Panc1 (cell line): ENCODE data around the gene ZFAND2B. TPM values are rescaled to one million over a fixed set of nuclear protein-coding genes. Genes with fewer than 3 reads are reported as not detected.

Experiments used
- ATAC-seq: fragments of 200-7000 bp; cut with Tn5 transposase; 2 replicates; pipeline ENCODE4 v1.9.1; 2020; ENCODE audit warnings: mild to moderate bottlenecking, moderate library complexity
- BruUV-seq: library from RNA; stranded (reverse); fragments of 400-500 nt; replicated peaks from 2 replicates; lab custom pipeline; 2021; lab: Mats Ljungman, UMichigan
- CTCF ChIA-PET: fragments of 300-600 bp; sonication (Branson Sonifier 250); formaldehyde crosslinking; loops from one replicate; lab custom pipeline; 2022; ENCODE audit warnings: antibody characterized with exemption; lab: Charles Lee
- POLR2A ChIA-PET: fragments of 300-600 bp; sonication (Branson Sonifier 250); formaldehyde crosslinking; loops from one replicate; lab custom pipeline; 2022; ENCODE audit warnings: antibody characterized with exemption; lab: Charles Lee
- DNase-seq: peaks from one replicate; pipeline ENCODE4 v3.0.0-alpha.2; 2010; ENCODE audit warnings: low read depth, low spot score
- H3K27ac ChIP-seq: 2 replicates; pipeline ENCODE4 v1.5.1; 2011; ENCODE audit warnings: mild to moderate bottlenecking, low read length, inconsistent platforms
- H3K27me3 ChIP-seq: fragments of 200-500 bp; sonication (Bioruptor generic); 2 replicates; pipeline ENCODE4 v1.6.0; 2014; ENCODE audit warnings: low read length, inconsistent platforms; ENCODE audit not compliant: control insufficient read depth, insufficient read depth
- H3K36me3 ChIP-seq: fragments of 200-500 bp; sonication (Bioruptor generic); 2 replicates; pipeline ENCODE4 v1.5.1; 2014; ENCODE audit warnings: inconsistent platforms, mild to moderate bottlenecking, low read length, moderate library complexity; ENCODE audit not compliant: control insufficient read depth, insufficient read depth
- H3K4me1 ChIP-seq: 2 replicates; pipeline ENCODE4 v1.5.1; 2011; ENCODE audit warnings: inconsistent platforms, mild to moderate bottlenecking, low read length, moderate library complexity; ENCODE audit not compliant: control insufficient read depth, insufficient read depth
- H3K4me3 ChIP-seq, 2 experiments: 2 replicates each; pipeline ENCODE4 v1.5.1; 2011 to 2012; ENCODE audit warnings: low read depth in 2 of 2, low read length in 2 of 2, mild to moderate bottlenecking in 2 of 2, inconsistent platforms in 1 of 2, moderate library complexity in 1 of 2
- H3K9me3 ChIP-seq: fragments of 200-500 bp; sonication (Bioruptor generic); 2 replicates; pipeline ENCODE4 v1.5.1; 2014; ENCODE audit warnings: low read depth, mild to moderate bottlenecking, inconsistent platforms, low read length, moderate library complexity; ENCODE audit not compliant: control insufficient read depth, insufficient read depth
- POLR2AphosphoS5 ChIP-seq: IDR thresholded peaks from 2 replicates; pipeline ENCODE4 v1.6.1; 2012; ENCODE audit warnings: mild to moderate bottlenecking, low read depth, low read length, moderate library complexity
- REST ChIP-seq, 2 experiments: IDR thresholded peaks; 2 replicates each; pipeline ENCODE4 v1.6.1; 2011 to 2012; ENCODE audit warnings: low read depth in 2 of 2, control low read depth in 1 of 2, low read length in 1 of 2, mild to moderate bottlenecking in 1 of 2, moderate library complexity in 1 of 2; ENCODE audit not compliant: insufficient read depth in 1 of 2
- SIN3A ChIP-seq: IDR thresholded peaks from 2 replicates; pipeline ENCODE4 v1.6.1; 2012; ENCODE audit warnings: low read depth, mild to moderate bottlenecking, low read length, moderate library complexity, borderline replicate concordance; ENCODE audit not compliant: insufficient read depth
- TCF7L2 ChIP-seq: IDR thresholded peaks from 2 replicates; pipeline ENCODE4 v1.6.1; 2011; ENCODE audit warnings: mild to moderate bottlenecking, low read depth, low read length, inconsistent platforms
- in situ Hi-C: cut with HindIII; loops from 2 replicates; pipeline ENCODE4 v1.10.0; 2016; ENCODE audit warnings: low sequenced_read_pairs, low pct_unique_long_range_greater_than_20kb
- intact Hi-C: fragments of 100-400 bp; cut with micrococcal nuclease; formaldehyde crosslinking; loops from one replicate; pipeline ENCODE4 v1.10.0; 2022; ENCODE audit not compliant: unreplicated experiment
- total RNA-seq: library from RNA; stranded (reverse); gene quantifications from one replicate; pipeline ENCODE4 v1.2.1, GENCODE V29; 2021; ENCODE audit not compliant: unreplicated experiment
- TF ChIP-seq, protein P1 (sequence below): fragments of 450-650 bp; IDR thresholded peaks from 2 replicates; pipeline ENCODE4 v1.5.1; 2017; ENCODE audit warnings: mild to moderate bottlenecking

The ZFAND2B gene
- total RNA-seq, 1 experiment from 2014 or later, result 43.2 TPM

GRCh38 chr2:219183151-219183772 is 23.3 kb upstream of the ZFAND2B start:
- Histone ChIP-seq H3K4me3 (no peak overlapping the region), H3K9me3 (no peaks in the 10 kb centered on the region), H3K4me1 (peaks cover 10% of the 10 kb centered on the region), H3K27me3 (no peaks in the 10 kb centered on the region), H3K36me3 (peaks cover 25% of the 10 kb centered on the region), H3K27ac (no peak overlapping the region)
- CTCF ChIA-PET, result no interaction called here
- POLR2A ChIA-PET, result interaction anchor here (0.6 kb wide), 1 partner anchor 243 kb away, joined by 17 read pairs; no protein-coding TSS in a partner anchor
- intact Hi-C loops, result no loop called here
- BruUV-seq, result TSS peak; percentile 20
- in situ Hi-C loops, result no loop called here
- ATAC-seq (no peak), DNase-seq (no peak)
- no peak for TF ChIP-seq SIN3A
- no peak for TF ChIP-seq POLR2AphosphoS5
- TF ChIP-seq REST (IDR thresholded peaks at IDR 0.05; ENCODE audit: insufficient read depth in 1 of 2, low read depth in 2 of 2, low read length in 1 of 2), result no peak
- no peak for TF ChIP-seq TCF7L2
- TF ChIP-seq, protein P1, sequence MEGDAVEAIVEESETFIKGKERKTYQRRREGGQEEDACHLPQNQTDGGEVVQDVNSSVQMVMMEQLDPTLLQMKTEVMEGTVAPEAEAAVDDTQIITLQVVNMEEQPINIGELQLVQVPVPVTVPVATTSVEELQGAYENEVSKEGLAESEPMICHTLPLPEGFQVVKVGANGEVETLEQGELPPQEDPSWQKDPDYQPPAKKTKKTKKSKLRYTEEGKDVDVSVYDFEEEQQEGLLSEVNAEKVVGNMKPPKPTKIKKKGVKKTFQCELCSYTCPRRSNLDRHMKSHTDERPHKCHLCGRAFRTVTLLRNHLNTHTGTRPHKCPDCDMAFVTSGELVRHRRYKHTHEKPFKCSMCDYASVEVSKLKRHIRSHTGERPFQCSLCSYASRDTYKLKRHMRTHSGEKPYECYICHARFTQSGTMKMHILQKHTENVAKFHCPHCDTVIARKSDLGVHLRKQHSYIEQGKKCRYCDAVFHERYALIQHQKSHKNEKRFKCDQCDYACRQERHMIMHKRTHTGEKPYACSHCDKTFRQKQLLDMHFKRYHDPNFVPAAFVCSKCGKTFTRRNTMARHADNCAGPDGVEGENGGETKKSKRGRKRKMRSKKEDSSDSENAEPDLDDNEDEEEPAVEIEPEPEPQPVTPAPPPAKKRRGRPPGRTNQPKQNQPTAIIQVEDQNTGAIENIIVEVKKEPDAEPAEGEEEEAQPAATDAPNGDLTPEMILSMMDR, result no peak

DNA sequence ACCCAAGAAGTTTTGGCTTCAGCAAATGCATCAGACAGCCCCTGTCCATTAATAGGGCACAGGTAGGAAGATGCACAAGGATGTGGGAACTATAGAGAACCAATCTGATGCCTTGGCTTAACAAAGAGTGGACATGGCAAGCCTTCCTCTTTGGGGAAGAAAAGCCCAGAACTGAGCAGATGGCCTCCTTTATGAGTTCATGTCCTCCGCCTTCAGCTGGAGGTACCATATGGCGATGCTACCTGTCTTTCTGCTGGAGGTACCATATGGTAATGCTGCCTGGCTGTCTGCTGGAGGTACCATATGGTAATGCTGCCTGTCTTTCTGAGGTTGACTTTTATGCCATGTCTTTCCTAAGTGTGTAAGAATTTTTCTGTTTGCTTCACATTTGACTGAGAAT is 22.5 kb upstream of the ZFAND2B start:
- H3K9me3 ChIP-seq, result no peaks in the 10 kb centered on the region
- ChIA-PET POLR2A (no interaction called here), CTCF (no interaction called here)
- H3K4me3 ChIP-seq, result no peak overlapping the region
- no peak for ATAC-seq
- no TSS peak for BruUV-seq
- H3K36me3 ChIP-seq, result peaks cover 25% of the 10 kb centered on the region
- no peak for DNase-seq
- intact Hi-C loops, result no loop called here
- TF ChIP-seq, protein P1, result no peak
- TF ChIP-seq SIN3A (no peak), TCF7L2 (no peak), POLR2AphosphoS5 (no peak), REST (IDR thresholded peaks at IDR 0.05; ENCODE audit: insufficient read depth in 1 of 2, low read depth in 2 of 2, low read length in 1 of 2) (no peak)
- no peaks in the 10 kb centered on the region for H3K27me3 ChIP-seq
- H3K4me1 ChIP-seq, result peaks cover 6% of the 10 kb centered on the region
- in situ Hi-C loops, result no loop called here
- no peak overlapping the region for H3K27ac ChIP-seq
